GM13976 (cell line): ENCODE measurements around the gene CD7.

ENCODE experiments used
- DNase-seq: peaks from one replicate; pipeline ENCODE4 v3.0.0; 2012; ENCODE audit warnings: low spot score
- CTCF ChIP-seq: IDR thresholded peaks from 2 replicates; pipeline ENCODE4 v1.5.1; 2012; ENCODE audit warnings: borderline replicate concordance, mild to moderate bottlenecking; ENCODE audit not compliant: insufficient read depth; ENCODE audit errors: extremely low read depth, missing control alignments, control extremely low read depth
- in situ Hi-C: fragments of 300-500 bp; cut with MboI; formaldehyde crosslinking; loops from one replicate; pipeline ENCODE4 v1.12.0; 2022; ENCODE audit warnings: low sequenced_read_pairs, mixed read lengths, inconsistent platforms; ENCODE audit not compliant: unreplicated experiment

CD7 gene

GRCh38 chr17:82273327-82274133 lies 43.9 kb downstream of the CD7 start, which contains the start of gene CSNK1D:
Gene CSNK1D, minus strand, starts transcription at chr17:82273700. Its CDS starts 319 bp downstream, at chr17:82273381.
- in situ Hi-C loops = no loop called here

GRCh38 chr17:82272495-82273326 lies 44.7 kb downstream of the CD7 start:
- no peak for TF ChIP-seq CTCF
- peak; percentile 76 for DNase-seq
- in situ Hi-C loops = no loop called here

More at GRCh38 chr17:82273327-82274133, 43.9 kb downstream of the CD7 start, which contains the start of gene CSNK1D:
- TF ChIP-seq CTCF = no peak
- DNase-seq = peak; percentile 99

- TF ChIP-seq CTCF = no peak
- no peak for DNase-seq
- in situ Hi-C loops = no loop called here
Measured at GRCh38 chr17:82271401-82271800, 46.0 kb downstream of the CD7 start.

- no peak for TF ChIP-seq CTCF
- in situ Hi-C loops = no loop called here
- no peak for DNase-seq
Measured at GRCh38 chr17:82270651-82271050, 46.8 kb downstream of the CD7 start.

GRCh38 chr17:82269882-82270500 lies 47.4 kb downstream of the CD7 start:
- in situ Hi-C loops = no loop called here
- TF ChIP-seq CTCF = no peak
- DNase-seq = no peak
